Peyer's patch (tissue), 4 donors: ENCODE data around the gene DNAJC30. TPM values are rescaled to one million over a fixed set of nuclear protein-coding genes. Genes with fewer than 3 reads are reported as not detected.

Experiments used
- DNase-seq, 3 donors: peaks; one replicate each; pipeline ENCODE4 v3.0.0-alpha.2; 2017 to 2019
- H3K27ac ChIP-seq, 4 donors: fragments of 200-600 bp; sonication (generic); one replicate each; pipeline ENCODE4 v1.5.1; 2016 to 2019
- H3K27me3 ChIP-seq, 2 donors: fragments of 200-600 bp; sonication (generic); one replicate each; pipeline ENCODE4 v1.5.1; 2019
- H3K36me3 ChIP-seq, 3 donors: fragments of 200-600 bp; sonication (generic); one replicate each; pipeline ENCODE4 v1.5.1; 2016 to 2019
- H3K4me1 ChIP-seq, 4 donors: fragments of 200-600 bp; sonication (generic); one replicate each; pipeline ENCODE4 v1.5.1; 2016 to 2019
- H3K4me3 ChIP-seq, 4 donors: fragments of 200-600 bp; sonication (generic); 1 replicate in 3 of 4; 2 replicates in 1 of 4; pipeline ENCODE4 v1.5.1; 2016 to 2019; ENCODE audit warnings: mild to moderate bottlenecking in 1 of 4
- H3K9me3 ChIP-seq, 4 donors: fragments of 200-600 bp; sonication (generic); one replicate each; pipeline ENCODE4 v1.5.1; 2016 to 2019; ENCODE audit warnings: mild to moderate bottlenecking in 1 of 4
- POLR2A ChIP-seq, 2 donors: fragments of 450-650 bp; IDR thresholded peaks; one replicate each; pipeline ENCODE4 v1.5.1; 2017; ENCODE audit warnings: antibody characterized with exemption in 2 of 2, mild to moderate bottlenecking in 2 of 2, moderate library complexity in 2 of 2
- total RNA-seq, 4 donors: library from RNA; depleted of rRNA; stranded (reverse); fragments of >200 nt; gene quantifications; one replicate each; pipeline ENCODE4 v1.1.0, GENCODE V29; 2016
- TF ChIP-seq, protein P1 (sequence below), 6 experiments: fragments of 450-650 bp in 4 of 6; fragments of 200-600 bp in 2 of 6; sonication (generic) in 1 of 6; IDR thresholded peaks; one replicate each; pipeline ENCODE4 v1.5.1; 2017 to 2019; ENCODE audit warnings: antibody characterized with exemption in 6 of 6, mild to moderate bottlenecking in 3 of 6, moderate library complexity in 1 of 6

The DNAJC30 gene
- total RNA-seq, 4 donors from 2014 or later = 1.7 to 8.1 (median 5.6) TPM

DNA sequence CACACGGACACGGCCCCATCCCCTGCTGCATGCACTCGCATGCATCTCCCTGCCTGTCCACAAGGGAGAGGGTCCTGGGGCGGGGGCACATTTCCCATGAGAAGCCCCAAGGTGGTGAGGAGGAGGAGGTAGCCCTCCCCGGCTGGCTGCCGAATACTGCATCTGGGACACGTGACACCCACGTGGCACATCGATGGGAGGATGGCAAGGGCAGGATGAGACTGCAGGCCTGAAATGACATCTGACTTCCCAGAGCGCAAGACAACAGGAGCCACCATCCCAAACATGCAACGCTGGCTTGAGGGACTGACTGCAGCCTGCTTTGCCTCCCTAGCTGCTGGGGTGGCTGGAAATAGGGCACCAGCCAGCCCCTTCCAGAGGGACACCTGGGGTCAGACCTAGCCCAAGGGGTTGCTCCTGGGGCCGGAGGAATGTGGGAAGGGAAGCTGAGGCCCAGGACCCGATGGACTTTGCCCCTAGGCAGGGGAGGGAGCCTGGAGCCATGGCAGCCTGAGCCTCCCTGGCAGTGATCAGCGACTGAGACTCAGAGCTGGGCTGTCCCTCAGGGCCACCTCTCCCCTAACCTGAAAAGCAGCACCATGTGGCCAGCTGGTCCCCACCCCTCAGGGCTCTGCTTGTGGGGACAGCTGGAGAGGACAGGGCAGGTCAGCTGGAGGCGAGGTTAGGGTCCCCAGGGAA, 16.3 kb upstream of the DNAJC30 start:
- Histone ChIP-seq H3K27me3 (no peaks in the 10 kb centered on the region), H3K4me1 (peaks cover 0 to 5% (median 0%) of the 10 kb centered on the region in 4 donors), H3K27ac (no peak overlapping the region), H3K36me3 (peaks cover 0 to 51% (median 0%) of the 10 kb centered on the region in 3 donors), H3K4me3 (no peak overlapping the region), H3K9me3 (no peaks in the 10 kb centered on the region)
- TF ChIP-seq, protein P1, sequence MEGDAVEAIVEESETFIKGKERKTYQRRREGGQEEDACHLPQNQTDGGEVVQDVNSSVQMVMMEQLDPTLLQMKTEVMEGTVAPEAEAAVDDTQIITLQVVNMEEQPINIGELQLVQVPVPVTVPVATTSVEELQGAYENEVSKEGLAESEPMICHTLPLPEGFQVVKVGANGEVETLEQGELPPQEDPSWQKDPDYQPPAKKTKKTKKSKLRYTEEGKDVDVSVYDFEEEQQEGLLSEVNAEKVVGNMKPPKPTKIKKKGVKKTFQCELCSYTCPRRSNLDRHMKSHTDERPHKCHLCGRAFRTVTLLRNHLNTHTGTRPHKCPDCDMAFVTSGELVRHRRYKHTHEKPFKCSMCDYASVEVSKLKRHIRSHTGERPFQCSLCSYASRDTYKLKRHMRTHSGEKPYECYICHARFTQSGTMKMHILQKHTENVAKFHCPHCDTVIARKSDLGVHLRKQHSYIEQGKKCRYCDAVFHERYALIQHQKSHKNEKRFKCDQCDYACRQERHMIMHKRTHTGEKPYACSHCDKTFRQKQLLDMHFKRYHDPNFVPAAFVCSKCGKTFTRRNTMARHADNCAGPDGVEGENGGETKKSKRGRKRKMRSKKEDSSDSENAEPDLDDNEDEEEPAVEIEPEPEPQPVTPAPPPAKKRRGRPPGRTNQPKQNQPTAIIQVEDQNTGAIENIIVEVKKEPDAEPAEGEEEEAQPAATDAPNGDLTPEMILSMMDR (IDR thresholded peaks at IDR 0.05) = no peak
- TF ChIP-seq POLR2A (IDR thresholded peaks at IDR 0.05) = no peak
- DNase-seq = no peak

DNA sequence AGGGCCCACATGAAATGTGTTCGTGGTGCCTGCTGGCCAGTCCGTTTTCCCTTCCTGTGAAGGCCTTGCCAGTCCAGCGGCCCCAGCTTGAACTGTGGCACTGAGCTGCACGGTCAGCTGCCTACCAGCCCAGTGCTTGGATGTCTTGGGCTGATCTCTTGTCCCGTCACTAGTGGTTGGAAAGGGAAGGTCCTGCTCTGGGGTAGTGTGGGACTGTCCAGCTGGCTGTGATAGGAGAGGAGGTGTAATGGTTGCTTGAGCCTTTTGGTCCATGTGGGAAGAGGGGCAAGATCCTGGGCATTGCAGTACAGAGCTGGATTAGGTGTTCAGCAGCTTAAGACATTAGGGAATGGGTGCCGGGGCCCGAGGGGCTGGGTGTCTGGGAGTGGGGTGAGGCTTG, 15.2 kb upstream of the DNAJC30 start:
- DNase-seq = no peak
- Histone ChIP-seq H3K9me3 (no peaks in the 10 kb centered on the region), H3K27me3 (no peaks in the 10 kb centered on the region), H3K4me1 (no peaks in the 10 kb centered on the region), H3K27ac (no peak overlapping the region), H3K4me3 (no peak overlapping the region), H3K36me3 (peaks cover 0 to 62% (median 0%) of the 10 kb centered on the region in 3 donors)
- TF ChIP-seq, protein P1 (IDR thresholded peaks at IDR 0.05) = no peak
- TF ChIP-seq POLR2A (IDR thresholded peaks at IDR 0.05) = no peak

DNA sequence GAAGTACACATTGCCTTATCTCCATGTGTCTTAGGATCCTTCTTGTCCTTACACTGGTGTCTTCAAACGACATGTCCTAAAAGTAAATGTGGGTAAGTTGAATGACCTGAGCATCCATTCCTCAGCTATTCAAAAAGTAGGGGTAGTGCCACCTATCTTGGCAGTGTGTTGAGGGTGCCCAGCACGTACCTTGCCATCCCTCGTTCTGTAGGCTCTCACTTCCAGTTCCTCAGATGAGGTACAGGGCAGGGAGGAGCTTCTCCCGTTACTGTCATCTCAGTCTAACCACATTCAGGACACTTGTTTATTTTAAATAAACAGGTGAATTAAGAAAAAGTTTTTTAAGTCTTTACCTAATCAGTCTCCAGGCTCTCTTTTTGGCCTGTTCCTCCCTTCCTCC, 13.1 kb upstream of the DNAJC30 start:
- no peak for DNase-seq
- Histone ChIP-seq H3K4me1 (no peaks in the 10 kb centered on the region), H3K36me3 (peaks cover 0 to 83% (median 0%) of the 10 kb centered on the region in 3 donors), H3K4me3 (no peak overlapping the region), H3K9me3 (no peaks in the 10 kb centered on the region), H3K27ac (no peak overlapping the region), H3K27me3 (no peaks in the 10 kb centered on the region)
- no peak for TF ChIP-seq POLR2A (IDR thresholded peaks at IDR 0.05)
- TF ChIP-seq, protein P1 (IDR thresholded peaks at IDR 0.05) = no peak

GRCh38 chr7:73690646-73691045, 7.4 kb upstream of the DNAJC30 start:
- Histone ChIP-seq H3K4me1 (no peaks in the 10 kb centered on the region), H3K27ac (no peak overlapping the region), H3K36me3 (peaks cover 0 to 85% (median 0%) of the 10 kb centered on the region in 3 donors), H3K27me3 (no peaks in the 10 kb centered on the region), H3K4me3 (no peak overlapping the region), H3K9me3 (no peaks in the 10 kb centered on the region)
- DNase-seq = no peak
- no peak for TF ChIP-seq POLR2A (IDR thresholded peaks at IDR 0.05)

- peaks cover 0 to 62% (median 0%) of the 10 kb centered on the region in 3 donors for H3K36me3 ChIP-seq
- H3K4me1 ChIP-seq = peaks cover 0 to 6% (median 2%) of the 10 kb centered on the region in 4 donors
- no peak overlapping the region for H3K4me3 ChIP-seq
- no peaks in the 10 kb centered on the region for H3K27me3 ChIP-seq
- no peaks in the 10 kb centered on the region for H3K9me3 ChIP-seq
- no peak for DNase-seq
- TF ChIP-seq, protein P1 (IDR thresholded peaks at IDR 0.05) = no peak
- TF ChIP-seq POLR2A (IDR thresholded peaks at IDR 0.05) = no peak
- H3K27ac ChIP-seq = no peak overlapping the region
Observed at GRCh38 chr7:73688288-73688687, 5.0 kb upstream of the DNAJC30 start.

DNA sequence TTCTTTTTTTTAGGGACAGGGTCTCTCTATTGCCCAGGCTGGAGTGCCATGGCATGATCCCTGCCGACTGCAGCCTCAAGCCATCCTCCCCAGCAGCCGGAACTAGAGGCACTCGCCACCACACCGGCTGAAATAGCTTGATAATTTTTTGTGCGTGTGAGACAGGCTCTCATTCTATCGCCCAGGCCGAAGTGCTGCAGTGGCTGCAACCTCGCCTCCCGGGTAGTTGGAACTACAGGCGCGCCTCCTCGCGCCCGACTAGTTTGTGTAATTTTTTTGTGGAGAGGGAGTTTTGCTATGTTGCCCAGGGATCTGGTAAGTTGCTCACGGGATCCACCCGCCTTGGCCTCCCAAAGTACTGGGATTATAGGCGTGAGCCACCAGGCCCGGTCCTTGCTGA, 2.1 kb upstream of the DNAJC30 start:
- peaks cover 0 to 32% (median 0%) of the 10 kb centered on the region in 3 donors for H3K36me3 ChIP-seq
- TF ChIP-seq, protein P1 (IDR thresholded peaks at IDR 0.05) = no peak
- no peak for TF ChIP-seq POLR2A (IDR thresholded peaks at IDR 0.05)
- no peaks in the 10 kb centered on the region for H3K9me3 ChIP-seq
- peaks cover 7 to 30% (median 11%) of the 10 kb centered on the region in 4 donors for H3K4me1 ChIP-seq
- DNase-seq = no peak
- no peak overlapping the region for H3K27ac ChIP-seq
- no peaks in the 10 kb centered on the region for H3K27me3 ChIP-seq
- no peak overlapping the region for H3K4me3 ChIP-seq
